ENCODE results near the gene PRDM11. TPM values are rescaled to one million over a fixed set of nuclear protein-coding genes. Genes with fewer than 3 reads are reported as not detected.

Gene PRDM11
- total and polyA plus RNA-seq, 2 of the 4 experiments (the other 2 are of a cell fraction), result 2.2 to 2.7 TPM

DNA sequence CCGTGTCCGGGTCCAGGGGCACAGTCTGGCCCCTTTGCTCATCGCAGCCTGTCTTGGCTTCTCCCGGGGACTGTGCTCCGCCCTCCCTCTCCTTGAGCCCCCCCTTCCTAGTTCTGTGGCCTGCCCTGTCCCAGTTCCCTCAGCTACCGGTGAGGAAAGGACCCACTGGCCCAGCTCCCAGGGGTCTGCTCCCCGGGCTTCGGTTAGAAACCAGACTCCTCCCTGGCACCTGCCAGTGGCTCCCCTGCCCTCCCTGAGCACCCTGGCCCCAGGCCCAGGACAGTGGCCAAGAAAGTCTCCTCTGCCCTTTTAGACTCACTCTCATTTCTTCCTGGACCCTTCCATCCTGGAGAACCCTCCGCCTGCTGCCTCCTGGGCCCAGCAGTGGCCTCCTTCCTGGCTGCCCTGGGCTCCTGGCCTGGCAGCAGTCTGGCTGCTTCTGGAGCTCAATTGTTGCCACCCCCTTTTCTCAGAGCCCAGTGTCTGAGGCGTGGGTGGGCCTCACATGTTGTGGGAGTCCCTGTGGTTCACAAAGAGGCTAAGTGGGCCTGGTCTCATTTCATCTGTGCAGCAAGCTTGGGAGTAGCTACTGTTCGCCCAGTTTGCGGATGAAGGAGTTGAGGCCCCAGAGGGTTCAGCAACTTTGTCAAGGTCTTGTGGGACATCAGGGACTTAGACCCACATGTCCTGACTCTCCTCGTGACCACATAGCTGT, 12.6 kb downstream of the PRDM11 start:
- H4K5ac ChIP-seq (ENCODE audit: low read depth, low read length), result no peak overlapping the region
- H3K36me3 ChIP-seq (ENCODE audit: control insufficient read depth, insufficient read depth, low read length), result no peaks in the 10 kb centered on the region
- H3K4ac ChIP-seq (ENCODE audit: low read depth, low read length), result no peak overlapping the region
- CTCF ChIA-PET, result no interaction called here
- no peak overlapping the region for H2AFZ ChIP-seq (replicated peaks; ENCODE audit: low read length, poor library complexity)
- 75% methylated on average over 5 of the region's 13 CpGs; no CpG with 5 or more reads in 1 of the 2 experiments for WGBS, 2 experiments (ENCODE audit: extremely low coverage in 2 of 2, insufficient read length in 1 of 2)
- no peak overlapping the region for H3K18ac ChIP-seq (ENCODE audit: low read depth, low read length)
- H3K27ac ChIP-seq (ENCODE audit: insufficient read depth, low read length), result no peak overlapping the region
- no peak overlapping the region for H2BK120ac ChIP-seq (ENCODE audit: low read depth, low read length)
- no peak overlapping the region for H2BK5ac ChIP-seq (ENCODE audit: low read depth, low read length, poor library complexity, severe bottlenecking)
- BruUV-seq (replicated peaks), result no TSS peak
- H3K4me3 ChIP-seq (ENCODE audit: insufficient read depth, low read depth, low read length), result no peak overlapping the region
- H3K9ac ChIP-seq (ENCODE audit: low read depth, low read length), result no peak overlapping the region
- H3K23ac ChIP-seq (ENCODE audit: low read depth, low read length), result no peak overlapping the region
- H3K27me3 ChIP-seq (ENCODE audit: control insufficient read depth, insufficient read depth, low read length), result no peaks in the 10 kb centered on the region
- no peaks in the 10 kb centered on the region; a peak in 1 of 4 replicates for H3K79me1 ChIP-seq (ENCODE audit: low read depth in 1 of 2, low read length in 2 of 2)
- in situ Hi-C loops (cut with MboI; ENCODE audit: low sequenced_read_pairs) (no loop called here), dilution Hi-C loops (cut with HindIII; ENCODE audit: low sequenced_read_pairs, unreplicated experiment) (no loop called here), intact Hi-C loops (cut with micrococcal nuclease) (no loop called here)
- peak overlapping the region; percentile 30 for H2AK9ac ChIP-seq (replicated peaks; ENCODE audit: low read depth, low read length, poor library complexity)
- POLR2A ChIA-PET (ENCODE audit: unreplicated experiment), result no interaction called here
- no peaks in the 10 kb centered on the region for H3K9me3 ChIP-seq (ENCODE audit: control insufficient read depth, insufficient read depth, low read length)
- H3K4me1 ChIP-seq (ENCODE audit: control insufficient read depth, insufficient read depth, low read length), result peaks cover 10% of the 10 kb centered on the region
- H2AK5ac ChIP-seq (ENCODE audit: low read depth, low read length), result no peak overlapping the region
- no peak overlapping the region for H3K14ac ChIP-seq (replicated peaks; ENCODE audit: low read depth, low read length)
- H4K8ac ChIP-seq (ENCODE audit: low read depth in 2 of 2, low read length in 2 of 2), result no peak overlapping the region
- H4K20me1 ChIP-seq (ENCODE audit: insufficient read depth, low read length), result peaks cover 16% of the 10 kb centered on the region
- no peak overlapping the region for H2BK15ac ChIP-seq (ENCODE audit: low read depth, low read length)
- no peak overlapping the region for H4K91ac ChIP-seq (ENCODE audit: insufficient read depth, low read depth, low read length)
- DNase-seq (no peak), ATAC-seq (ENCODE audit: low read depth) (no peak)
- H3K9me1 ChIP-seq (ENCODE audit: insufficient read depth, low read length), result no peaks in the 10 kb centered on the region; the same call in 1 of the 2 replicates
- H3K56ac ChIP-seq (ENCODE audit: extremely low read depth, insufficient read depth, low read length), result no peak overlapping the region
- TF ChIP-seq RAD21 (IDR thresholded peaks at IDR 0.05; ENCODE audit: low read length) (no peak), CEBPB (IDR thresholded peaks at IDR 0.05; ENCODE audit: low read depth, low read length) (no peak), NFE2L2 (IDR thresholded peaks at IDR 0.05; ENCODE audit: low read depth, low read length) (no peak)
- H2BK20ac ChIP-seq (ENCODE audit: low read depth, low read length), result no peak overlapping the region
- no peak overlapping the region for H3K4me2 ChIP-seq (ENCODE audit: low read depth, low read length)
